Ovary (tissue), 3 donors: ENCODE measurements around the gene C10orf62.

Experiments used
- EP300 ChIP-seq: sonication (generic); formaldehyde crosslinking; IDR thresholded peaks from one replicate; pipeline ENCODE4 v1.6.1; 2017; ENCODE audit warnings: antibody characterized with exemption
- POLR2A ChIP-seq: fragments of 450-650 bp; IDR thresholded peaks from one replicate; pipeline ENCODE4 v1.6.1; 2017; ENCODE audit warnings: antibody characterized with exemption, mild to moderate bottlenecking, moderate library complexity
- TF ChIP-seq, protein P1 (sequence below), 3 donors: fragments of 450-650 bp in 2 of 3; fragments of 200-600 bp in 1 of 3; IDR thresholded peaks; one replicate each; pipeline versions ENCODE4 v1.5.1 to v1.8.0; 2016 to 2022; ENCODE audit warnings: antibody characterized with exemption in 3 of 3, mild to moderate bottlenecking in 1 of 3
- donor health status: DM: no; HTN: no; CAD: no.

DNA sequence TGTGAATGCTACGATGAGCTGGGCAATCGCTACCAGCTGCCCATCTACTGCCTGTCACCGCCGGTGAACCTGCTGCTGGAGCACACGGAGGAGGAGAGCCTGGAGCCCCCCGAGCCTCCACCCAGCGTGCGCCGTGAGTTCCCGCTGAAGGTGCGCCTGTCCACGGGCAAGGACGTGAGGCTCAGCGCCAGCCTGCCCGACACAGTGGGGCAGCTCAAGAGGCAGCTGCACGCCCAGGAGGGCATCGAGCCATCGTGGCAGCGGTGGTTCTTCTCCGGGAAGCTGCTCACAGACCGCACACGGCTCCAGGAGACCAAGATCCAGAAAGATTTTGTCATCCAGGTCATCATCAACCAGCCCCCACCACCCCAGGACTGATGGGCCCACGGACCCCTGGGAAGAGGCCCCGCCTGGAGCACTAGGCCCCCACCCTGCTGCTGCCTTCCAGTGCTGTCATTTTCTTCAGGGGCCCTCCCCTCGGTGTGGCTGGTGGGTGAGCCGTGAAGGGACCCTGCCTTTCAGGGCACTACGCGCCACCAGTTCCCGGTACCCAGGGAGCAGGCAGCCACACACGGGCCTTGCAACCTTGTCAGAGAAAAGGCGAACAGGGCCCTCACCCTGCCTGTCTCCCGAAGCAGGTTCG lies 19.3 kb upstream of the C10orf62 start:
- TF ChIP-seq, protein P1, sequence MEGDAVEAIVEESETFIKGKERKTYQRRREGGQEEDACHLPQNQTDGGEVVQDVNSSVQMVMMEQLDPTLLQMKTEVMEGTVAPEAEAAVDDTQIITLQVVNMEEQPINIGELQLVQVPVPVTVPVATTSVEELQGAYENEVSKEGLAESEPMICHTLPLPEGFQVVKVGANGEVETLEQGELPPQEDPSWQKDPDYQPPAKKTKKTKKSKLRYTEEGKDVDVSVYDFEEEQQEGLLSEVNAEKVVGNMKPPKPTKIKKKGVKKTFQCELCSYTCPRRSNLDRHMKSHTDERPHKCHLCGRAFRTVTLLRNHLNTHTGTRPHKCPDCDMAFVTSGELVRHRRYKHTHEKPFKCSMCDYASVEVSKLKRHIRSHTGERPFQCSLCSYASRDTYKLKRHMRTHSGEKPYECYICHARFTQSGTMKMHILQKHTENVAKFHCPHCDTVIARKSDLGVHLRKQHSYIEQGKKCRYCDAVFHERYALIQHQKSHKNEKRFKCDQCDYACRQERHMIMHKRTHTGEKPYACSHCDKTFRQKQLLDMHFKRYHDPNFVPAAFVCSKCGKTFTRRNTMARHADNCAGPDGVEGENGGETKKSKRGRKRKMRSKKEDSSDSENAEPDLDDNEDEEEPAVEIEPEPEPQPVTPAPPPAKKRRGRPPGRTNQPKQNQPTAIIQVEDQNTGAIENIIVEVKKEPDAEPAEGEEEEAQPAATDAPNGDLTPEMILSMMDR (IDR thresholded peaks at IDR 0.05), result no peak
- TF ChIP-seq POLR2A (no peak), EP300 (no peak)
